NCI-H774 (cell line): ENCODE results near the gene TUBB3.
"Not testable (repeated sequence)": the region's sequence is repeated elsewhere in the genome, so short reads cannot be mapped to it uniquely, and the experiment has no call there.

Experiments
- DNase-seq: peaks from one replicate; lab custom pipeline; 2025; lab: John Stamatoyannopoulos, UW

Gene TUBB3

DNA sequence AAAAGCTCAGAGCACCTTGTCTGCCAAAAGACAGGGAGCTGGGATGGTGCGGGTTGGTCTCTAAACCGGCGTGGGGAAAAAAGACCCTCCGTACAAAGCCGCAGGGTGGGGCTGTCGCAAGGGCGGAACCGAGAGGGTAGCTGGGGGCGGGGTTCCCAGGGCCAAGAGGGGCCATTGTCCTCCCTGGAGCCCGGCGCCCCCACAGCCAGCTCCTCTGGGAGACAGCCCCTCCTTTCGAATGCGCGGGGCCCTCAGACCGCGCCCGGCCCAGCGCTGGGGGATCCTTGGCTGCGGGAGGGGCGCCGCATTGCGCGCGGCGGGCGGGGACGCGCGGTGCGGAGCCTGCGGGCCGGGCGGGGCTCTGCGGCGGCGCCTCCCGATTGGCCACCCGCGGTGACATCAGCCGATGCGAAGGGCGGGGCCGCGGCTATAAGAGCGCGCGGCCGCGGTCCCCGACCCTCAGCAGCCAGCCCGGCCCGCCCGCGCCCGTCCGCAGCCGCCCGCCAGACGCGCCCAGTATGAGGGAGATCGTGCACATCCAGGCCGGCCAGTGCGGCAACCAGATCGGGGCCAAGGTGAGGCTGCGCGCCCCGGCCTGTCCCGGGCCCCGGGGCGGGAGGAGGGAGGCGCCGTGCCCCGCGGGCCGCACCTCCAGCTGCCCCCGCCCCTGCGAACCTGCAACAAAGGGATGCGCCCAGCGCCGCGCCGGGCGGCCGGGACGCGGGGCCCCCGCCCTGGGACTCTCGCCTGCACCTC is at the start of gene TUBB3:
TSS of gene TUBB3 (plus strand) at position 459 of the 756 bp plus-strand sequence. CDS start at position 519, 60 bp downstream.
- peak; percentile 46 for DNase-seq

DNA sequence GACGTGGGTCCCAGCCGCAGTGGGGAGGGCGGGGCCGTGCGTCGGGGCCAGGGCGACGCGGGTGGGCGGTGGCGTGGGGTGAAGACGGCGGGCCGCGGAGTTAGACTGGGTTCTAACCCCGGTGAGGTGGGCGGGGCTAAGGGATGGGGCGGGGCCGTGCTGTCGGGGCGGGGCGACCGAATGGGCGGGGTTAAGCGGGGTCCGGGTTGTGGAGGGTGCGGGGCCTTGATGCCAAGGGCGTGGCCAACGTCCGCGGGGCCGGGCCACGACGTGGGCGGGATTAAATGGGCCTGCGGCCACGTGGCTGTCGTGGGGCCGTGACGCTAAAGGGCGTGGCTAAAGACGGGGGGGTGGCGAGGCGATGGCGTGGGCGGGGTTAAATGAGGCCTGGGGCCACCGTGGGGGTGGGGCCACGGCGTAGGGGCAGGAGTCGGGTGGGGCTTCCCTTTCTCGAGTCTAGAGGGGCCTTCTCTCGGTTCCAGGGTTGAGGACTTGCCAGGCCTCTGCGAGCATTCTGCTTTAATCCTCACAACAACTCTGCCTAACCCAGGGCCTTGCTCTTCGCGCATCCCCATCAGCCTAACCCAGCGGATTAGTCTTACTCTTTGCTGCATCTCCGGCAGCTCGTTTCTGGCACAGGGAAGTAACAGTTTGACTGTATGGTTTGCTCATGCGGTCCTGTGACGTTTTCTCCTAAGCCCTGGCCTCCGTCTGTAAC is 49.0 kb upstream of the TUBB3 start:
- peak; percentile 78 for DNase-seq

DNA sequence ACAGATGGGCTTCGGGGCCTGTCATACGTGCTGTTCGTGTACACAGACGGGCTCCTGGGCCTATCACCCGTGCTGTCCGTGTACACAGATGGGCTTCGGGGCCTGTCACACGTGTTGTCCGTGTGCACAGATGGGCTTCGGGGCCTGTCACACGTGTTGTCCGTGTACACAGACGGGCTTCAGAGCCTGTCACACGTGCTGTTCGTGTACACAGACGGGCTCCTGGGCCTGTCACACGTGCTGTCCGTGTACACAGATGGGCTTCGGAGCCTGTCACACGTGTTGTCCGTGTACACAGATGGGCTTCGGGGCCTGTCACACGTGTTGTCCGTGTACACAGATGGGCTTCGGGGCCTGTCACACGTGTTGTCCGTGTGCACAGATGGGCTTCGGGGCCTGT is 44.0 kb upstream of the TUBB3 start:
- not testable (repeated sequence) for DNase-seq

DNA sequence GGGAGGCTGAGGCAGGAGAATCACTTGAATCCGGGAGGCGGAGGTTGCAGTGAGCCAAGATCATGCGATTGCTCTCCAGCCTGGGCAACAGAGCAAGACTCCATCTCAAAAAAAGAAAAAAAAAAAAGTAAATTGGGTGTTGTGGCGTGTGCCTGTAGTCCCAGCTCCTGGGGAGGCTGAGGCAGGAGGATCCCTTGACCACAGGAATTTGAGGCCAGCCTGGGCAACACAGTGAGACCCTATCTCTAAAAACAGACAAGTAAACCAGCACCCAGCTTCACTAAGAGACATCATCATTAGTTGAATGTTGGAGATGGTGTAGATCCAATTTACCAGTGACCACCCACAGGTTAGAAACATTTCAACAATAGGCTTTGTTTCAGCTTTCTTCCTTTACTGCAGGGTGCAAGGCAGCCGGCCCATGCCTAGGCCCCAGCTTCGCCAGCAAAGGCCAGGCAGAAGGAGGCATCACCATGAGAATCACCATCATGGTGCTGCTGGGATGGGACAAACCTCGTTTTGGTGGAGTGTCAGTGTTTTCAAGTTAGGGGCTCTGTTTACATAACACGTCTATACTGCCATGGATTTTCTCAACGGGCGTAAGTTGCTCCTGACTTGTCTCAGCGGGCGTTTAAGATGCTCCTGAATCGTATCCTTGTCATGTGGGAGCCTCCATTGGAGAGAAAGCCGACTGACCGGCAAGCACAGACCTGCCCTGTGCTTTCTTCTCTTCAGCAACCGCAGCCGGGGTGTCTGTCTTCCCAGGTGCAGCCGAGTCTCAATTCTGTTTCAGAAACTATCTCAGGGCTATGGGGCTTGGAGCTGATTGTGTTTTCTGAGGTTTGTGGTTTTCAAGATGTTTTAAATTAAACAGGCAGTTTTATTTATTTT is 42.4 kb upstream of the TUBB3 start:
- no peak for DNase-seq

DNA sequence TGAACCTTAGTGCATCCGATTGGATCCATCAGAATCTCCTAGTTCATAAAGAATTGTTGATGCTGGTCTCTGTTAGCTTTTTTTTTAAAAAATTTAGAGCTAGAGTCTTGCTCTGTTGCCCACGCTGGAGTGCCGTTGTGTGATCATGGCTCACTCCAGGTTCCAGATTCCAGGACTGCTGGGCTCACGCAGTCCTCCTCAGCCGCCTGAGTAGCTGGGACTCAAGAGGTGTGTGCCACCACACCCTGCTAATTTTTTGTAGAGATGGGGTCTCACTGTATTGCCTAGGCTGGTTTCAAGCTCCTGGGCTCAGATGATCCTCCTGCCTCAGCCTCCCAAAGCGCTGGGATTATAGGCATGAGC is 41.8 kb upstream of the TUBB3 start:
- no peak for DNase-seq

GRCh38 chr16:89883346-89884040 is 39.6 kb upstream of the TUBB3 start:
- DNase-seq = no peak

DNA sequence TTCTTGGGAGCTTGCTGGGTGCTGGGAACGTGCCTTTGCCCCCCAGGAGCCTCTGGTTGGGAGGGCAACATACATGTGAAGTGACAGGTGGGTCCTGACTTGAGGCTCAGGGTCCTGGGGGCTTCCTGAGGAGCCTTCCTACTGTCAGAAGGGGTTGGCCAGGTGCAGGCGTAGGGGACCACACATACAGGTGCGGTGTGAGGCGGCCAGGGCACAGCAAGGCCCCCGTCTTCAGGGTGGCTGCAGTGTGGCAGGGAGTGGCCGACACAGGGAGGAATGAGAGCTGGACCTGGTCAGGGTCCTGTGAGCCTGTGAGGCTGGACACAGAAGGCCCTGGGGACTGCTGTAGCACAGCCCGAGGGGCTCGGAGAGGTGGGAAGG is 39.1 kb upstream of the TUBB3 start:
- no peak for DNase-seq

- DNase-seq = no peak
These were observed 35.9 kb upstream of the TUBB3 start for GRCh38 chr16:89887243-89887642.

DNA sequence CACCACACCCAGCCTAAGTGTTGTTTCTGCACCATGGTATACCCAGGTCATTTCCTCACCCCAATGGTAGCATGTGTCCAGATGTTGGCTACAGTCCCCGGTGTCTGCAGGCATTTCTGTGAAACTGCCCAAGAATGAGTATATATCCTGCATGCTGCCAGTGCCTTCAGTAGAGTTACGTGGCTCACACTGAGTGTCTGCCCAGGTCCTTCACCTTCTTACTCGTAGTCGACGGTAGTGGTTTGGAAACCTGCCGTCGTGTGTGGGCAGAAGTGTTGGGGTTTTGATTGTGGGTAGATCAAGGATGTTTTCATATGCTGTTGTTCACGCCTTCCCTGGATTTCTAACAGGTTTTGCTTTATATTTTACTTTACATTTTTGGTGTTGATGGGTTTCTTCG is 32.9 kb upstream of the TUBB3 start:
- DNase-seq = no peak

DNA sequence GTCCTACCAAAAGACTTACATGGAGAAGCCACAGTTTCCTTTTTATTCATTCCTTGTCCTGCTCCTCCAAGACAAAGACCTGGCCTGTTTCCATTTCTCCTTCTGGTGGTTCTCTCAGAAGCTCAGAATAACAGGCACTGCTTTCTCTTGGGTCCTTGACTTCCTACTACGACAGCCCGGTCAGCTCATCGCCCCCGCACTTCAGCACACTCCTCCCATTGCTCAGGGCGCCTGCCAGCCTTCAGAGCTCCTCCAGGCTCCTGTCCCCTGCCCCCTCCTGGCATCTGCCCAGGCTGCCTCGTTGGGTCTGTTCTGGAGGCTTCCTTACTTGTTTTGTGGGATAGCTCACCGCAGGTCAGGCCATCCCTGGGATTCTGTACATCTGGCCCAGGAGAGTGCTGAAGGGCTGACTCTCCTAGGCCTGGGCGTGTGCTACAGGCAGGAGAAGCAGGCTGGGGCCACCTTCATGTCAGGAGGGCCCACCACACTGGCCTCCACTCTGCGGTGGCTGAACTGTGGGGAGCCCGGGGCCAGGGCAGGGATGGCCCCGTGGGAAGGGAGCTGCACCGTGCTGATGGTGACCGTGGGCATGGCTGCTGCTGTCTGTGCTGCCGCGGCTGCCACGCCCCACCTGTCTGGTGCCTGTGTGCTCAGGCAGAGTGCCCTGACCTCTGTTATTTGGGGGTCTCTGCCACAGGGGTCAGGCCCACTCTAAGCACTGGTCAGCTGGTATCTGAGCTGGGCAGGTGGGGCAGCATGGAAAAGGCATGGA is 32.1 kb upstream of the TUBB3 start:
- no peak for DNase-seq

GRCh38 chr16:89892055-89892630 is 31.0 kb upstream of the TUBB3 start:
- DNase-seq = no peak

DNA sequence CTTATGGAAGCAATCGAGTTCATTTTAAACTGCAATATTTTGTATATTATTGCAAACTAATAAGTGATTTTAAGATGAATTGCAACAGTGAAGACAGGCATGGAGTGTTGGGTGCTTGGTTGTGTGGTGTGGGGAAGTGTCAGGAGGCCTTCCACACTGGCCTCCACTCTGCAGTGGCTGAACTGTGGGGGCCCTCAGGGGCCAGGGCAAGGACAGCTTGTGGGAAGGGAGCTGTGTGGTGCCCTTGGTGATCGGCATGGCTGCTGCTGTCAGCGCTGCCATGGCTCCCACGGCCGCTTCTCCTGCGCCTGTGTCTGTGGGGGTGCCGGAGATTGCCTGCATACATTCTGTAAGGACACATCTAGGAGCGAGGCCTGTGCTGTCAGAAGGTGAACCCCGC is 30.5 kb upstream of the TUBB3 start:
- no peak for DNase-seq

DNA sequence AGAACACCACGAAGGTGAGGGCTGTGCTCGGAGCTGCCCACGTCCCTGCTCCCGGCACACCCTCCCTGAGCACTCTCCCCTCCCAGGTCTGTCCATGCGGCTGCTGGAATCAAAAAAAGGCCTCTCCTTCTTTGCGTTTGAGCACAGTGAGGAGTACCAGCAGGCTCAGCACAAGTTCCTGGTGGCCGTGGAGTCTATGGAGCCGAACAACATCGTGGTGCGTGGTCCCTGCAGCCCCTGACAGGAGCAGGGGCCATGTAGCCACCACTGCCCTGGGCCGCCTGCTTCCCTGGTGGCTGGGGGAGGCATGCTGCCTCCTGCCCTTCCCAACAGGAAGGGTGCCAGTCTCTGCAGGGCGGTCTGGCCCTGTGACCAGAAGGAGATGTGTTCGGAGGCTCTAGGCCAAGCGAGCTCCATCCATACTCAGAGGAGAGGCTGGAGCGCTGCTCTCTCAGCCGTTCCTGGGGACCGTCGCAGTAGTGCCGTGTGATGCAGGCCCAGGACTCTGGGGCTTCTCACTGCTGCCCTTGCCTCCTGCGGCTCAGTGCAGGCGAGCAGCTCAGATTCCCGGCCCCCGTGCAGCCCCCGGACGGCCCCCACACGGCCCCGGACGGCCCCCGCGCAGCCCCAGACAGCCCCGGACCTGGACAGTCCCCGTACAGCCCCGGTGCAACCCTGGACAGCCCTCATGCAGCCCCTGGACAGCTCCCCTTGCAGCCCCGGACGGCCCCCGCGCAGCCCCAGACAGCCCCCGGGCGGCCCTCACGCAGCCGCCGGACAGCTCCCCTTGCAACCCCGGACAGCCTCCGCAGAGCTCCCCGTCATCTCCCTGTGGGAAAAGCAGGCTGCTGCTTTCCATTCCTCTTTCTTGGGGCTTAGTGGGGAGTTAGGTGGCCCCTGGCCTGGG is 29.2 kb upstream of the TUBB3 start:
- no peak for DNase-seq

GRCh38 chr16:89895482-89896250 is 27.5 kb upstream of the TUBB3 start:
- DNase-seq = no peak

GRCh38 chr16:89897204-89897603 is 25.9 kb upstream of the TUBB3 start:
- DNase-seq = no peak

GRCh38 chr16:89898201-89898967 is 24.8 kb upstream of the TUBB3 start:
- DNase-seq = no peak

DNA sequence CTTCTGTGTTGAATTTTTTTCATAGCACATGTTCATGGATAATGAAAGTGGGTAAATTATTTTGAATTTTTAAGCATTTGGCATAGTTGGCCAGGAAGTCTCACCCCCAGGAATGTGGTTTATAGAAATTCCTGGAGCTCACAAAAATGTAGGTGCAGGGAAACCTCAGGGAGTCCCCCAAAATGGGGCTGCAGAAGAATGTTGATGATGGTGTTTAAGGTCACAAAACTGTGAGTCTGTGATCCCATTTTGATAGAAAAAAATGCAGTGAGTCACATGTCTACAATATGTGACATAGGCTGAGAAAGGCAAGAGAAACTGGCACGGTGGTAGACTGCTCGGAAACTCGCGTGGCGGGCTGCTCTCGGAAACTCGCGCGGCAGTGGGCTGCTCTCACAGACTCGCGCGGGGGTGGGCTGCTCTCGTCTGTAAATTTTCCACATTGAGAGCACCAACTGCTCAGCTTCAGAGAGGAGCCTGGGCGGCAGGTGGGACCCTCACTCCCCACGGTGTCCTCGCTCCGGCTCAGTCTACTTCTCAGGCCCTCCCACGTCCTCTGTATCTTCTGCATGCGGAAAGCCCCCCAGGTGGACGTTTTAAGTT is 23.2 kb upstream of the TUBB3 start:
- DNase-seq = no peak

DNA sequence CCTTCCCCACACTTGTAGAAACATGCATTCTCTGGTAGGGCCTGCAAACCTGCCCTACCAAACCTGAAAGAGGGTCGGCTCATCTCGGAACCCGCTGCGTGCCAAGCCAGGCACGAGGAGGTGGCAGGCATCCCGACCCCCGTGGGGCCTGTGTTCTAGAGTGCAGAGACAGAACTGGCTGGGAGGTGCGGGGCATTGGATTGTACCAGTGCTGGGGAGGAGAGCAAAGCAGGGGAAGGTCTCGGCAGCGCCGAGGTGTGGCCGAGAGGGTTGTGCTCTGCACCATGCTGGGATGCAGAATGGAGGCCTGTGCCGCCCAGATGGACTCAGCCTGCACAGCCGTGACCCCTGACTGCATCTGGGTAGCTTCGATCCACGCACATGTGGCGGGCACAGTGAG is 22.3 kb upstream of the TUBB3 start:
- no peak for DNase-seq
